Psoas muscle (tissue), 7 donors: ENCODE data around the gene PGM1. TPM values are rescaled to one million over a fixed set of nuclear protein-coding genes. Genes with fewer than 3 reads are reported as not detected.

Experiments used
- polyA plus RNA-seq, 3 donors: library from polyadenylated mRNA; stranded (reverse); fragments of 200-250 nt; gene quantifications; one replicate each; pipeline ENCODE4 v1.2.3, GENCODE V29; 2013
- total RNA-seq, 4 donors: library from RNA; stranded (reverse); fragmentation: NEBNext Ultra II Directional in 2 of 4; extraction: Animal tissue kit (Norgen Biotek cat#: 25700) in 2 of 4; gene quantifications; one replicate each; pipeline versions ENCODE4 v1.2.1 to v1.2.4, GENCODE V29; 2021 to 2023
- donor health status: healthy with polysubstance abuse.
- donor health status: DM: no; HTN: no; CAD: no; lungs with moderate emphysema.
- donor health status: Bipolar disorder and iron deficiency.
- donor health status: healthy.
- donor health status: DM: no; HTN: no; CAD: no.
- donor health status: DM: no; HTN: no; CAD: no.
- donor health status: DM: yes; HTN: yes; CAD: no.

The PGM1 gene
- total and polyA plus RNA-seq, 7 donors = 59.6 to 543 (median 364) TPM

Other genes with a start within 250 kb of the PGM1 start
- 1 to 10 TPM; 3.3 to 4.9 (median 4.2) TPM for gene ALG6, start 225.8 kb upstream of the PGM1 start, total RNA-seq
- 1 to 10 TPM; 3.5 to 6.9 (median 6.9) TPM for gene ALG6, start 225.8 kb upstream of the PGM1 start, polyA plus RNA-seq
- 10 to 100 TPM in 1 of 4 donors, 1 to 10 TPM in 3; 3.3 to 12.9 (median 5.4) TPM for gene ITGB3BP, start 70.2 kb upstream of the PGM1 start, total RNA-seq
- gene ITGB3BP, start 70.2 kb upstream of the PGM1 start, polyA plus RNA-seq = 1 to 10 TPM; 2.0 to 5.9 (median 4.1) TPM
- gene EFCAB7, start 69.9 kb upstream of the PGM1 start, total RNA-seq = 10 to 100 TPM in 3 of 4 donors, 1 to 10 TPM in 1; 3.4 to 16.4 (median 10.6) TPM
- 1 to 10 TPM; 2.0 to 4.9 (median 4.5) TPM for gene EFCAB7, start 69.9 kb upstream of the PGM1 start, polyA plus RNA-seq
- 1 to 10 TPM; 1.2 to 2.8 (median 2.0) TPM for gene ROR1, start 180.6 kb downstream of the PGM1 start, total RNA-seq
- gene ROR1, start 180.6 kb downstream of the PGM1 start, polyA plus RNA-seq = under 1 TPM; 0.13 to 0.69 (median 0.44) TPM